ENCODE measurements around the gene ZNF462. TPM values are rescaled to one million over a fixed set of nuclear protein-coding genes. Genes with fewer than 3 reads are reported as not detected.

Gene ZNF462
- total and polyA plus RNA-seq, 2 of the 13 experiments (the other 11 are each of a cell fraction or from before 2014, with no cell fraction given) = not detected

- POLR2A ChIA-PET = no interaction called here
Measured at GRCh38 chr9:106962615-106963363, 99.8 kb downstream of the ZNF462 start.

More at GRCh38 chr9:106962615-106963363, 99.8 kb downstream of the ZNF462 start:
- DNase-seq (ENCODE audit: low spot score) = no peak
- FAIRE-seq = no peak
- Histone ChIP-seq H3K27me3 (ENCODE audit: control insufficient read depth in 1 of 2, insufficient read depth in 2 of 2, low read length in 2 of 2) (no peaks in the 10 kb centered on the region), H3K79me2 (ENCODE audit: insufficient read depth, low read length) (no peaks in the 10 kb centered on the region), H4K20me1 (ENCODE audit: insufficient read depth, low read length) (no peaks in the 10 kb centered on the region), H3K27ac (ENCODE audit: extremely low read length, insufficient read depth, low read length) (no peak overlapping the region), H3K4me3 (replicated peaks in 1 of 3; ENCODE audit: insufficient read depth in 1 of 3, low read depth in 2 of 3, low read length in 3 of 3) (no peak overlapping the region), H3K9me3 (ENCODE audit: low read length) (no peaks in the 10 kb centered on the region), H3K4me2 (ENCODE audit: low read depth, low read length) (no peak overlapping the region), H3K36me3 (replicated peaks in 1 of 2; ENCODE audit: control insufficient read depth in 1 of 2, insufficient read depth in 2 of 2, low read length in 2 of 2) (no peaks in the 10 kb centered on the region), H2AFZ (ENCODE audit: low read length) (no peak overlapping the region), H3K4me1 (ENCODE audit: insufficient read depth, low read length) (no peaks in the 10 kb centered on the region), H3K9ac (ENCODE audit: insufficient read depth, low read depth, low read length) (no peak overlapping the region)
- CTCF ChIA-PET (ENCODE audit: low intra/inter-chr PET ratio, low total read pairs) = no interaction called here
- intact Hi-C loops (cut with micrococcal nuclease; ENCODE audit: unreplicated experiment) (no loop called here), in situ Hi-C loops (cut with HindIII; ENCODE audit: extremely low pct_ligation_motif_present, low pct_unique_long_range_greater_than_20kb) (no loop called here)
- no TSS peak for BruUV-seq (replicated peaks)
- whole genome bisulfite sequencing (ENCODE audit: low lambda C conversion rate) = 9% methylated on average over 8 of the region's 8 CpGs
- ATAC-seq = no peak
- TF ChIP-seq SIN3A (IDR thresholded peaks at IDR 0.05; ENCODE audit: borderline replicate concordance, low read depth, low read length) (no peak), ATF6 (CRISPR knock-in tag; conservative IDR thresholded peaks at IDR 0.05) (no peak), ZNF296 (CRISPR knock-in tag; conservative IDR thresholded peaks at IDR 0.05) (no peak), IRF2 (CRISPR knock-in tag; IDR thresholded peaks at IDR 0.05) (no peak), NR0B2 (CRISPR knock-in tag; IDR thresholded peaks at IDR 0.05) (no peak), SRSF4 (IDR thresholded peaks at IDR 0.05; ENCODE audit: low read depth, low read length, poor library complexity, severe bottlenecking) (no peak), HMG20A (CRISPR knock-in tag; IDR thresholded peaks at IDR 0.05; ENCODE audit: borderline replicate concordance) (no peak), PREB (CRISPR knock-in tag; IDR thresholded peaks at IDR 0.05) (no peak), SMARCE1 (IDR thresholded peaks at IDR 0.05; ENCODE audit: borderline replicate concordance) (no peak)
